ENCODE results near the gene TYW1. TPM values are rescaled to one million over a fixed set of nuclear protein-coding genes. Genes with fewer than 3 reads are reported as not detected.
"Not testable (repeated sequence)": the region's sequence is repeated elsewhere in the genome, so short reads cannot be mapped to it uniquely, and the experiment has no call there.

TYW1 gene
- total and polyA plus RNA-seq, 8 donors: 4.0 to 9.2 (median 7.3) TPM

DNA sequence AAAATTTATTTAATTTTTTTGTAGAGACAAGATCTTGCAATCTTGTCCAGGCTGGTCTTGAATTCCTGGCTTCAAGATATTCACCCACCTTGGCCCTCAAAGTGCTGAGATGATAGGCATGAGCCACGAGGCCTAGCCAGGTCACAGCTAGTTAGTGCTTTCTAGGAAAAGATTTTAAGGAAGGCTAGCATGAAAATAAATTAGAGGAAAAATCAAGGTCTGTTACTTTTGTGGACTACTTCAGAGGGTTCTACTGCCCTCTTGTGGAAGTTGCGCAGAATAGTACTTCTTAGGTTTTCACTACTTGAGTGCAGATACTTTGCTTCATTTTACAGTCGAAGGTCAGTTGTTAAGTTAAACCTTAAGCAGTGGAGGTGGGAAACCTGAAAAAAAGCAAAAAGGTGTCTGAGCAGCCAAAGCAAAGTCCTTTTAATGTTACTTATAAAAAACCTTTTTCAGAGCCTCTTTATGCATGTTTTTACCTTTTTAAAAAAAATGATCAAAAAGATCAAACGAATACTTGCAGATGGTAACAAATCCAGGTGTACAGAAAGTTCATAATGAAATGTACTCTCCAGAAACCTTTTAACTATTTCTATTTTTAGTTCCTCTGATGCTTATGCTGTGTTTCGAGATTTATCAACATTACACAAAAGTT is 4.1 kb downstream of the TYW1 start:
- H3K27ac ChIP-seq; H3K27me3 ChIP-seq; H3K36me3 ChIP-seq; H3K9me3 ChIP-seq; H3K4me1 ChIP-seq; DNase-seq; H3K4me3 ChIP-seq; intact Hi-C loops (cut with DNase I): not testable (repeated sequence)
- WGBS, 2 donors: 31 to 40% methylated on average over 4 of the region's 5 CpGs
- TF ChIP-seq, protein P1, sequence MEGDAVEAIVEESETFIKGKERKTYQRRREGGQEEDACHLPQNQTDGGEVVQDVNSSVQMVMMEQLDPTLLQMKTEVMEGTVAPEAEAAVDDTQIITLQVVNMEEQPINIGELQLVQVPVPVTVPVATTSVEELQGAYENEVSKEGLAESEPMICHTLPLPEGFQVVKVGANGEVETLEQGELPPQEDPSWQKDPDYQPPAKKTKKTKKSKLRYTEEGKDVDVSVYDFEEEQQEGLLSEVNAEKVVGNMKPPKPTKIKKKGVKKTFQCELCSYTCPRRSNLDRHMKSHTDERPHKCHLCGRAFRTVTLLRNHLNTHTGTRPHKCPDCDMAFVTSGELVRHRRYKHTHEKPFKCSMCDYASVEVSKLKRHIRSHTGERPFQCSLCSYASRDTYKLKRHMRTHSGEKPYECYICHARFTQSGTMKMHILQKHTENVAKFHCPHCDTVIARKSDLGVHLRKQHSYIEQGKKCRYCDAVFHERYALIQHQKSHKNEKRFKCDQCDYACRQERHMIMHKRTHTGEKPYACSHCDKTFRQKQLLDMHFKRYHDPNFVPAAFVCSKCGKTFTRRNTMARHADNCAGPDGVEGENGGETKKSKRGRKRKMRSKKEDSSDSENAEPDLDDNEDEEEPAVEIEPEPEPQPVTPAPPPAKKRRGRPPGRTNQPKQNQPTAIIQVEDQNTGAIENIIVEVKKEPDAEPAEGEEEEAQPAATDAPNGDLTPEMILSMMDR (IDR thresholded peaks at IDR 0.05): peak in 2 of 4 donors; percentile 25 to 44
- ATAC-seq (peak in 1 of 4 donors; percentile 19), FAIRE-seq (peak; percentile 47)

DNA sequence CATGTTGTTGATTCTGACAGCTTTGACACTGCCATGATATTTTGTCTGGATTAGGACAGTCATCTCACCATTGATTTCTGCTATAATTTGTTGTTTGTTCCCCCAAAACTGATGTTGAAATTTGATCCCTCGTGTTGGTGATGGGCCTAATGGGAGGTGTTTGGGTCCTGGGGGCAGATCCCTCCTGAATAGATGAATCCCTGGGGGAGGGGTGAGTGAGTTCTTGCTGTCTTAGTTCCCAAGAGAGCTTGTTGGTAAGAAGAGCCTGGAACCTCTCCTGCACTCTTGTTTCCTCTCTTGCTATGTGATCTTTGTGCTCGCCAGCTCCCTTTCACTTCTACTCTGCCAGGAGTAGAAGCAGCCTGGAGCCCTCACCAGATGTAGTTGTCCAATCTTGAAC is 7.5 kb downstream of the TYW1 start:
- 84 to 88% methylated on average over 1 to 2 of the region's 2 CpGs for WGBS, 2 donors
- H3K4me1 ChIP-seq; H3K27me3 ChIP-seq; H3K36me3 ChIP-seq; intact Hi-C loops (cut with DNase I); H3K4me3 ChIP-seq; FAIRE-seq; H3K9me3 ChIP-seq; H3K27ac ChIP-seq; DNase-seq; ATAC-seq: not testable (repeated sequence)

DNA sequence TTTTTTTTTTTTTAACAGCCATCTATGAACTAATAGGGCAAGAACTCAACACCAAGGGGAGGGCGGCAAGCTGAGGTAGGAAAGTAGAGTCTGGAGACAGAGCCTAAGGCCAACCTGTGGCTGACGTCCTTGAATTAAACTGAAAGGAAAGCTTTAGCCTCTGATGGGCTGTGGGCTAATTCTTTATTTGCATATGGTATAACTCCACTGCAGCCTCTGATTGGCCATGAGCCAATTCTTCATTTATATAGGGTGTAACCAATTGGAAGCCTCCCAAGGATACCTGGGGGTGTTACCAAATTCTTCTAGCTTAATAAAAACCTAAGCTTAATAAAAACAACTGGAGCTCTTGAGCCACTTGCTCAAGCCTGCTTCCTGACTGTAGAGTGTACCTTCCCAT is 10.3 kb downstream of the TYW1 start:
- H3K27ac ChIP-seq: no peak overlapping the region
- 73 to 88% methylated on average over 2 of the region's 2 CpGs for WGBS, 2 donors
- H3K4me3 ChIP-seq: no peak overlapping the region
- TF ChIP-seq, protein P1 (IDR thresholded peaks at IDR 0.05): no peak
- DNase-seq (no peak), ATAC-seq (no peak), FAIRE-seq (no peak)
- peaks cover 0 to 13% (median 0%) of the 10 kb centered on the region in 3 donors for H3K36me3 ChIP-seq
- no peaks in the 10 kb centered on the region for H3K27me3 ChIP-seq
- no peaks in the 10 kb centered on the region for H3K4me1 ChIP-seq
- no peaks in the 10 kb centered on the region for H3K9me3 ChIP-seq
- intact Hi-C loops (cut with DNase I): no loop called here

DNA sequence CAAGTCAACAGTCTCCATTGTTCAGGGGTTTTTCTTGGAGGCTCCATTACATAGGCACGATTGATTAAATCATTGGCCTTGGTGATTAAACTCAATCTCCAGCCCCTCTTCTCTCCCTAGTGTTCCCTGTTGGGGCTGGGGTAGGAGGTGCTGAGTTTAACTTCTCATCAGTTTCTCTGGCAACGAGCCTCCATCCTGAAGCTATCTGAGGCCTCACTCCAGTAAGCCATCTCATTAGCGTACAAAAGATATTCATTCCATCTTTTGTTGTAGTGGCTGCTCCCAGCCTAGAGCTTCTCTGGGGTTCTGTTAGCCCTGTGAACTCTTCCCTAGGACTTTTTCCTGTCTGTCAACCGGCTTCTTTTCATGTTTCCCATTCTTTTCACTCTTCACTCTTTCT is 11.6 kb downstream of the TYW1 start:
- FAIRE-seq (no peak), ATAC-seq (no peak), DNase-seq (no peak)
- Histone ChIP-seq H3K9me3 (no peaks in the 10 kb centered on the region), H3K27me3 (no peaks in the 10 kb centered on the region), H3K4me3 (no peak overlapping the region), H3K27ac (no peak overlapping the region), H3K4me1 (no peaks in the 10 kb centered on the region), H3K36me3 (peaks cover 0 to 13% (median 0%) of the 10 kb centered on the region in 3 donors)
- WGBS, 2 donors: 79 to 82% methylated on average over 4 of the region's 4 CpGs
- intact Hi-C loops (cut with DNase I): no loop called here
- TF ChIP-seq, protein P1 (IDR thresholded peaks at IDR 0.05): no peak

DNA sequence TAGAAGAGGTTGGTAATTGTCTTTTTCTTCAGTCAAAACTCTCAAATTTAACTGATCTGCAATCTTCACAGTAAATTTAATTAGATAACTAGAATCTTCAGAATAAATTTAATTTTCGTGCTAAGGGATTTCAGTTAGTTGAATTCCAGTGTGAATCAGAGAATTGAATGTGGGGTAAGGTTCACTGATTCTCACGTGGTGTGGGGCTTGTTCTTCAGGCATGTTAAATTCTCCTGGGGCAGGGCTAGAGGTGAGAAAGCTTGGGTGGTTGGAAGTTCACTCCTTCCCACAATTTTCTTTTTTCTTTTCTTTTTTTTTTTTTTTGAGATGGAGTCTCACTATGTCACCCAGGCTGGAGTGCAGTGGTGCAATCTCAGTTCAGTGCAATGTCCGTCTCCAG is 13.0 kb downstream of the TYW1 start:
- intact Hi-C loops (cut with DNase I); ATAC-seq; H3K9me3 ChIP-seq; DNase-seq; H3K27ac ChIP-seq; H3K27me3 ChIP-seq; FAIRE-seq; H3K4me3 ChIP-seq; H3K4me1 ChIP-seq: not testable (repeated sequence)
- 80 to 93% methylated on average over 3 of the region's 3 CpGs for WGBS, 2 donors
- peaks cover 0 to 14% (median 1%) of the 10 kb centered on the region in 3 donors for H3K36me3 ChIP-seq

DNA sequence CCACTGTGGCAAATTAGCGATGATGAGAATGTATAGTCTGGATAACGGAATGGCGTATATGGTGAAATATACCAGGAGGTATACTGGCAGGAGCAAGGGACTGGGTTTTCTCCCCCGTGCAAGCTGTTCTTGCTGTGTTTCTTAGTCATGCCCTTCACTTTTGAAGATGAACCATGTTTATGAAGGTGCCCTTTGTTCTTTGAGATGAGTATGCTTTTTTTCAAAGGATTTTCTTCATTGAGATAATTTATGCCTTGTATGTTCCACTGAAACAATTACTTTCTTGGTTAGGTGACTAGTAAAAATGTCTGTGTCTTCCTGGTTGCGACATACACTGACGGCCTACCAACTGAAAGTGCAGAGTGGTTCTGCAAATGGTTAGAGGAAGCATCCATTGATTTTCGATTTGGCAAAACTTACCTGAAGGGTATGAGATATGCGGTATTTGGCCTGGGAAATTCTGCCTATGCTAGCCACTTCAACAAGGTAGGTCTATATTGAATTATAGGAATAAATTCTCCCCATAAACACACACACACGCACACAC is 17.5 kb downstream of the TYW1 start:
- FAIRE-seq; H3K27me3 ChIP-seq; intact Hi-C loops (cut with DNase I); H3K4me1 ChIP-seq; H3K27ac ChIP-seq; H3K4me3 ChIP-seq; DNase-seq; ATAC-seq; H3K9me3 ChIP-seq: not testable (repeated sequence)
- 90 to 98% methylated on average over 9 of the region's 9 CpGs for WGBS, 2 donors
- peaks cover 0 to 26% (median 2%) of the 10 kb centered on the region in 3 donors for H3K36me3 ChIP-seq

DNA sequence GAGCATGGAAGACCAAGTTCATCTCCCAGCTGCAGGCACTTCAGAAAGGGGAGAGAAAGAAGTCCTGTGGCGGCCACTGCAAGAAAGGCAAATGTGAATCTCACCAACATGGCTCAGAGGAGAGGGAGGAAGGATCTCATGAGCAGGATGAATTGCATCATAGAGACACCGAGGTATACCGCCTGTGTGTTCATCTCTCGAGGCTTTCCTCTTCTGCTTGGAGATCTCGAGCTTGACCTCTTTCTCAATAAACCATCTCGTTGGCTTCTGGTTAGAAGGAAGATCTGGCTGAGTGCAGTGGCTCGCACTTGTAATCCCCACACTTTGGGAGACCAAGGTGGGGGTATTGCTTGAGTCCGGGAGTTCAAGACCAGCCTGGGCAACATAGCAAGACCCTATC is 21.3 kb downstream of the TYW1 start:
- H3K27me3 ChIP-seq; H3K4me3 ChIP-seq; ATAC-seq; H3K27ac ChIP-seq; H3K9me3 ChIP-seq; intact Hi-C loops (cut with DNase I); DNase-seq; H3K4me1 ChIP-seq; FAIRE-seq: not testable (repeated sequence)
- peaks cover 2 to 36% (median 15%) of the 10 kb centered on the region in 3 donors for H3K36me3 ChIP-seq
- 92 to 95% methylated on average over 8 of the region's 8 CpGs for WGBS, 2 donors
